Ovary (tissue), 9 donors: Measurements from ENCODE around the gene ALDH3B2. TPM values are rescaled to one million over a fixed set of nuclear protein-coding genes. Genes with fewer than 3 reads are reported as not detected.

Experiments used
- DNase-seq, 5 donors: peaks; one replicate each; pipeline ENCODE4 v3.0.0-alpha.2; 2019 to 2020
- H3K27ac ChIP-seq, 2 donors: fragments of 200-600 bp; one replicate each; pipeline versions ENCODE4 v1.5.1 to v1.8.0; 2019 to 2022
- H3K27me3 ChIP-seq: fragments of 200-600 bp; one replicate; pipeline ENCODE4 v1.8.0; 2022
- H3K36me3 ChIP-seq: fragments of 200-600 bp; sonication (generic); one replicate; pipeline ENCODE4 v1.5.1; 2019
- H3K4me1 ChIP-seq: one replicate; pipeline ENCODE4 v1.8.1; 2013; ENCODE audit warnings: mild to moderate bottlenecking, moderate library complexity; ENCODE audit not compliant: insufficient read depth
- H3K4me3 ChIP-seq: fragments of 200-600 bp; sonication (generic); one replicate; pipeline ENCODE4 v1.5.1; 2017
- H3K9me3 ChIP-seq, 2 donors: fragments of 200-600 bp in 1 of 2; sonication (generic) in 1 of 2; one replicate each; pipeline versions ENCODE4 v1.5.1 to v1.8.1; 2013 to 2019; ENCODE audit warnings: mild to moderate bottlenecking in 1 of 2, moderate library complexity in 1 of 2
- CTCF ChIP-seq, 3 donors: fragments of 450-650 bp in 2 of 3; fragments of 200-600 bp in 1 of 3; IDR thresholded peaks; one replicate each; pipeline versions ENCODE4 v1.5.1 to v1.8.0; 2016 to 2022; ENCODE audit warnings: antibody characterized with exemption in 3 of 3, mild to moderate bottlenecking in 1 of 3
- EP300 ChIP-seq: sonication (generic); formaldehyde crosslinking; IDR thresholded peaks from one replicate; pipeline ENCODE4 v1.6.1; 2017; ENCODE audit warnings: antibody characterized with exemption
- POLR2A ChIP-seq: fragments of 450-650 bp; IDR thresholded peaks from one replicate; pipeline ENCODE4 v1.6.1; 2017; ENCODE audit warnings: antibody characterized with exemption, mild to moderate bottlenecking, moderate library complexity
- WGBS, 3 donors: extraction: QIAGEN DNeasy Blood & Tissue Kit in 1 of 3; methylation state at CpG; one replicate each; pipeline versions ENCODE4 v1.1.5 to v1.1.7; 2013 to 2017; 5-methylcytosine and 5-hydroxymethylcytosine counted together
- intact Hi-C, 4 donors: fragments of 100-400 bp; cut with DNase I; formaldehyde crosslinking; loops; one replicate each; pipeline versions ENCODE4 v1.11.0 to v1.15.1; 2022 to 2023
- polyA plus RNA-seq, 2 donors: library from polyadenylated mRNA; stranded (reverse); fragments of 200-250 nt in 1 of 2; fragments of 350-450 nt in 1 of 2; fragmentation: Illumina TruSeq in 1 of 2; extraction: RNeasy Lipid Tissue Mini Kit (QIAGEN cat#74804) in 1 of 2; gene quantifications; one replicate each; pipeline ENCODE4 v1.2.3, GENCODE V29; 2013 to 2014
- total RNA-seq, 7 donors: library from RNA; depleted of rRNA in 2 of 7; stranded (reverse); fragments of >200 nt in 2 of 7; fragmentation: NEBNext Ultra II Directional in 3 of 7; extraction: Animal tissue kit (Norgen Biotek cat#: 25700) in 3 of 7; gene quantifications; one replicate each; pipeline versions ENCODE4 v1.1.0 to v1.2.4, GENCODE V29; 2016 to 2023
- donor health status: DM: no; HTN: no; CAD: no; lungs with moderate emphysema.
- donor health status: DM: no; HTN: no; CAD: no.
- donor health status: Bipolar disorder and iron deficiency.
- donor health status: DM: yes; HTN: yes; CAD: no.
- donor health status: DM: no; HTN: no; CAD: no.
- donor health status: DM: yes; HTN: yes; CAD: no.

ALDH3B2 gene
- total and polyA plus RNA-seq, 9 donors = 0.15 to 0.57 (median 0.27) TPM; not detected in 5

GRCh38 chr11:67617243-67617953, 57.0 kb downstream of the ALDH3B2 start:
- 59 to 68% (median 62%) methylated on average over 7 of the region's 7 CpGs for WGBS, 3 donors
- Histone ChIP-seq H3K4me3 (no peak overlapping the region), H3K4me1 (no peaks in the 10 kb centered on the region), H3K9me3 (no peaks in the 10 kb centered on the region), H3K27ac (no peak overlapping the region), H3K36me3 (no peaks in the 10 kb centered on the region), H3K27me3 (no peaks in the 10 kb centered on the region)
- intact Hi-C loops = no loop called here
- TF ChIP-seq CTCF (IDR thresholded peaks at IDR 0.05) (no peak), EP300 (no peak), POLR2A (no peak)
- no peak for DNase-seq

GRCh38 chr11:67616431-67617242, 57.8 kb downstream of the ALDH3B2 start:
- intact Hi-C loops = no loop called here
- TF ChIP-seq EP300 = no peak
- TF ChIP-seq POLR2A = no peak
- TF ChIP-seq CTCF (IDR thresholded peaks at IDR 0.05) = no peak
- no peaks in the 10 kb centered on the region for H3K27me3 ChIP-seq

GRCh38 chr11:67615728-67616430, 58.5 kb downstream of the ALDH3B2 start:
- Histone ChIP-seq H3K27ac (no peak overlapping the region), H3K4me1 (no peaks in the 10 kb centered on the region), H3K36me3 (no peaks in the 10 kb centered on the region), H3K9me3 (no peaks in the 10 kb centered on the region), H3K4me3 (no peak overlapping the region), H3K27me3 (no peaks in the 10 kb centered on the region)
- no peak for TF ChIP-seq EP300
- TF ChIP-seq CTCF (IDR thresholded peaks at IDR 0.05) = no peak
- no peak for TF ChIP-seq POLR2A
- intact Hi-C loops = no loop called here
- DNase-seq = no peak
- 15 to 47% (median 34%) methylated on average over 32 to 34 of the region's 34 CpGs for WGBS, 3 donors

More at GRCh38 chr11:67616431-67617242, 57.8 kb downstream of the ALDH3B2 start:
- Histone ChIP-seq H3K36me3 (no peaks in the 10 kb centered on the region), H3K4me1 (no peaks in the 10 kb centered on the region), H3K27ac (no peak overlapping the region), H3K4me3 (no peak overlapping the region), H3K9me3 (no peaks in the 10 kb centered on the region)
- WGBS, 3 donors = 16 to 23% (median 18%) methylated on average over 10 to 11 of the region's 11 CpGs
- no peak for DNase-seq
